Thymus (tissue), 11 donors: Measurements from ENCODE around the gene PARP1. TPM values are rescaled to one million over a fixed set of nuclear protein-coding genes. Genes with fewer than 3 reads are reported as not detected.
"Not testable (repeated sequence)": the region's sequence is repeated elsewhere in the genome, so short reads cannot be mapped to it uniquely, and the experiment has no call there.

Source experiments
- DNase-seq, 9 donors: peaks; one replicate each; pipeline ENCODE4 v3.0.0-alpha.2; 2013; ENCODE audit warnings: low spot score in 9 of 9, low read depth in 6 of 9, missing footprints in 1 of 9
- H3K27ac ChIP-seq, 2 donors: one replicate each; pipeline ENCODE4 v1.5.1; 2013; ENCODE audit warnings: control low read depth in 1 of 2, low read depth in 1 of 2, low read length in 1 of 2, mild to moderate bottlenecking in 1 of 2, moderate library complexity in 1 of 2
- H3K27me3 ChIP-seq, 2 donors: one replicate each; pipeline ENCODE4 v1.5.1; 2013; ENCODE audit warnings: low read length in 1 of 2; ENCODE audit not compliant: control insufficient read depth in 2 of 2, insufficient read depth in 1 of 2
- H3K36me3 ChIP-seq, 2 donors: one replicate each; pipeline ENCODE4 v1.5.1; 2013; ENCODE audit warnings: low read length in 1 of 2, mild to moderate bottlenecking in 1 of 2, moderate library complexity in 1 of 2; ENCODE audit not compliant: control insufficient read depth in 2 of 2, insufficient read depth in 2 of 2
- H3K4me1 ChIP-seq, 2 donors: one replicate each; pipeline ENCODE4 v1.5.1; 2013; ENCODE audit warnings: low read length in 2 of 2; ENCODE audit not compliant: control insufficient read depth in 2 of 2, insufficient read depth in 2 of 2
- H3K4me3 ChIP-seq, 2 donors: one replicate each; pipeline ENCODE4 v1.5.1; 2013; ENCODE audit warnings: low read length in 2 of 2, control low read depth in 1 of 2, mild to moderate bottlenecking in 1 of 2
- H3K9me3 ChIP-seq, 2 donors: one replicate each; pipeline ENCODE4 v1.5.1; 2013; ENCODE audit warnings: low read length in 1 of 2, mild to moderate bottlenecking in 1 of 2; ENCODE audit not compliant: control insufficient read depth in 2 of 2, insufficient read depth in 1 of 2
- WGBS: extraction: QIAGEN DNeasy Blood & Tissue Kit; methylation state at CpG from one replicate; pipeline ENCODE4 v1.1.7; 2013; 5-methylcytosine and 5-hydroxymethylcytosine counted together
- polyA plus RNA-seq: library from polyadenylated mRNA; stranded (reverse); fragments of 200-250 nt; gene quantifications from one replicate; pipeline ENCODE4 v1.2.3, GENCODE V29; 2013
- total RNA-seq: library from RNA; stranded (reverse); fragments of 120-200 nt; gene quantifications from one replicate; pipeline ENCODE4 v1.2.4, GENCODE V29; 2013
- donor health status: healthy.

PARP1 gene
- total and polyA plus RNA-seq, 2 donors: 36.7 to 73.9 TPM

DNA sequence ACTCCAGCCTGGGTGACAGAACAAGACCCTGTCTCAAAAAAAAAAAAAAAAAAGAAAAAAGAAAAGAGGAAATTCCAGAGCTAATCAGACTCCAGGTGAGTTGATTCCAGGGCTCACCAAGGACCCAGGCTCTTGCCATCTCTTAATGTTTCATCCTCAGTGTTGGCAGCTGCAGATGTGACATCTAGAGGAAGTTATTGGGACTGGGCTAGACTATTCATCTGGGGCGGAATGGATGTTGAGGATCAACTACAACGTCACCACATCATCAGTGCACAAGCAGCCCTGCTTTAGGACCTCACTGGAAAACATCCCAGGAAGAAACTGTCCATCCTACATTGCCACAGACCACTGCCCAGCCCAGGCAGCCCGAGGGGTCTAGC lies 28.6 kb upstream of the PARP1 start:
- H3K27ac ChIP-seq: no peak overlapping the region
- no peak overlapping the region for H3K4me3 ChIP-seq
- peaks cover 0 to 10% of the 10 kb centered on the region in 2 donors for H3K4me1 ChIP-seq
- peaks cover 0 to under 1% of the 10 kb centered on the region in 2 donors for H3K27me3 ChIP-seq
- no peaks in the 10 kb centered on the region for H3K9me3 ChIP-seq
- H3K36me3 ChIP-seq: no peaks in the 10 kb centered on the region
- WGBS: 86% methylated on average over 3 of the region's 3 CpGs
- DNase-seq: no peak

GRCh38 chr1:226433341-226433720 lies 25.4 kb upstream of the PARP1 start:
- H3K36me3 ChIP-seq: no peaks in the 10 kb centered on the region
- H3K27ac ChIP-seq: no peak overlapping the region
- H3K27me3 ChIP-seq: peaks cover 0 to 3% of the 10 kb centered on the region in 2 donors
- no peak overlapping the region for H3K4me3 ChIP-seq
- DNase-seq: no peak
- H3K9me3 ChIP-seq: no peaks in the 10 kb centered on the region
- 87% methylated on average over 6 of the region's 6 CpGs for WGBS
- H3K4me1 ChIP-seq: peaks cover 4 to 22% of the 10 kb centered on the region in 2 donors

DNA sequence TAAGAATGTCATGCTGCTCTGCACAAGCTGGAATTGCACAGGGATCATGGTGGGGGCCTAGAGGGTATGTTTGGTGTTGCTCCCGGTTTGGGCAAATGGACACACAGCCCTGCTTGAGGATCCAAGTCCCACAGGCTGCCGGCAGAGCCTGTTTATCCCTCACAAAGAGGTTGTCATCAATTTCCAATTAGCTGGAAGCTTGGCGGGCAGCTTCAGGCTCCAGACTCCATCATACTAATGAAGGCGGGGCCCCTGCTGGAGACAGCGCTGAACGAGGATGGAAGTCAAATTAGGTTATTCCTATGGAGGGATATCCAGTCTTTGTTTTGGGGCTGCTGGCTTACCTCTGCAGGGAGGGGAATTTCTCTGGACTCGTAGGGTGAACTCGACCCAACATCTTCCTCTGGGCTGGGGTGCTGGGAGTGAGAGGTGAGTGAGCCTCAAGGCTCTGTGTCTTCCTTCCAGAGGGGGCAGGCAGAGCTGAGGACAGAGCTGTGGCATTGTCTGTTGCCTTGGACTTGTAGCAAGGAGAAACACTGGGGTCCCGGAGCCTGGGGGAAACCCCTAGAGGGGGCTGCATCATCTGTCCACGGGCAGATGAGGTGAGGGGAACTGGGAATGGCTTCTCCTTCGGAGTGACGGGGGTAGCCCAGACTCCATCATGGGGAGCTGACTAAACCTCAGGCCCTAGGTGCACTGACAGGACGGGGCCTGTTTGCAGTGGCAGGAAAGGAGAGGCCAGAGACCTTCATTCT lies 24.9 kb upstream of the PARP1 start:
- WGBS: 96% methylated on average over 13 of the region's 13 CpGs
- H3K4me3 ChIP-seq: no peak overlapping the region
- H3K27me3 ChIP-seq: peaks cover 0 to 4% of the 10 kb centered on the region in 2 donors
- no peak overlapping the region for H3K27ac ChIP-seq
- H3K9me3 ChIP-seq: no peaks in the 10 kb centered on the region
- DNase-seq: no peak
- H3K4me1 ChIP-seq: peaks cover 4 to 28% of the 10 kb centered on the region in 2 donors
- no peaks in the 10 kb centered on the region for H3K36me3 ChIP-seq

DNA sequence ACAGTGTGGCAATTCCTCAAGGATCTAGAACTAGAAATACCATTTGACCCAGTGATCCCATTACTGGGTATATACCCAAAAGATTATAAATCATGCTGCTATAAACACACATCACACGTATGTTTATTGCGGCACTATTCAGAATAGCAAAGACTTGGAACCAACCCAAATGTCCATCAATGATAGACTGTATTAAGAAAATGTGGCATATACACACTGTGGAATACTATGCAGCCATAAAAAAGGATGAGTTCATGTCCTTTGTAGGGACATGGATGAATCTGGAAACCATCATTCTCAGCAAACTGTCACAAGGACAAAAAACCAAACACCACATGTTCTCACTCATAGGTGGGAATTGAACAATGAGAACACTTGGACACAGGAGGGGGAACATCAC lies 24.0 kb upstream of the PARP1 start:
- DNase-seq, H3K36me3 ChIP-seq, H3K27me3 ChIP-seq, H3K27ac ChIP-seq, H3K4me3 ChIP-seq, H3K9me3 ChIP-seq: not testable (repeated sequence)
- WGBS: over 99% methylated on average over 2 of the region's 2 CpGs
- peaks cover 4 to 29% of the 10 kb centered on the region in 2 donors for H3K4me1 ChIP-seq

DNA sequence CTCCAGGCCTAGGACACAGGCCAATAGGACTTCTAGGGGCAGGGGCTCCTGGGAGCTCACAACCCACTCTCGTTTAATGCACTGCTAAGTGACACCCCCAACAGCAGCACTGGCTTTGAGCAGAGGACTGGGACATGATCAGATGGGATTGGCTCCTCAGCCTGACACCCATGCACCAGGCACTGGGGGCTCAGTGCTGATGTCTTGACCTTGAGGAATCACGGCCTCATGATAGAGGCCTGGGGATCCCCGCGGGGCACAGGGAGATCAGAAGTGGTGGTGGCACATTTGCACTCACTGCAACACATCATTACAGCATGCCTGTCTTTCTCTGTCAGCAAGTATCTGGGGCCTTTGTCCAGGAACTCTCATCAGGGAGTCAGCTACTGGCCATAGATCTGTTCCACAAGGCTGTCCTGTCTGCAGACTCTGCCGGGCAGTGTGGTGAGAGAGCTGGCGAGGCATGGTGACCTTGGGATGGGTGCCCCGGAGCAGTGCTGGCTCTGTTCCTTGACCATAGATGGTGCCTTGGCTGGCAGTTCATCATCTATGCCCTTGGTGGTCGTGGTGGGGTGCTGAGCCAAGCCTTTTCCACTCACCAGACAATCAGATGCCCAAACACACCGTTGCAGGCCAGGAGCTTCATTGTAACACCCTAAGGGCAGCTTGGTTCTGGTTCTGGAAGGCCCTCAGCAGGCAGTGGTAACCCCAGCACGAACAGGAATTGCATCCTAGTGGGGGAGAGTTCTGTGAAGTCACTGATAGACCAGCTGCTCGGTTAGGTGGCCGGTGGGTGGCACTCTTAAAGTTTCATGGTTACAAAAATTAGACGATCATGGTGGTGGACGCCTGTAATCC lies 22.2 kb upstream of the PARP1 start:
- WGBS: 94% methylated on average over 14 of the region's 14 CpGs
- no peaks in the 10 kb centered on the region for H3K36me3 ChIP-seq
- peaks cover 0 to 5% of the 10 kb centered on the region in 2 donors for H3K9me3 ChIP-seq
- H3K4me3 ChIP-seq: no peak overlapping the region
- H3K4me1 ChIP-seq: peaks cover 6 to 39% of the 10 kb centered on the region in 2 donors
- H3K27me3 ChIP-seq: peaks cover 0 to 10% of the 10 kb centered on the region in 2 donors
- H3K27ac ChIP-seq: no peak overlapping the region
- DNase-seq: no peak

- WGBS: 23% methylated on average over 12 of the region's 12 CpGs
Measured at GRCh38 chr1:226428791-226429461, 21.0 kb upstream of the PARP1 start.

DNA sequence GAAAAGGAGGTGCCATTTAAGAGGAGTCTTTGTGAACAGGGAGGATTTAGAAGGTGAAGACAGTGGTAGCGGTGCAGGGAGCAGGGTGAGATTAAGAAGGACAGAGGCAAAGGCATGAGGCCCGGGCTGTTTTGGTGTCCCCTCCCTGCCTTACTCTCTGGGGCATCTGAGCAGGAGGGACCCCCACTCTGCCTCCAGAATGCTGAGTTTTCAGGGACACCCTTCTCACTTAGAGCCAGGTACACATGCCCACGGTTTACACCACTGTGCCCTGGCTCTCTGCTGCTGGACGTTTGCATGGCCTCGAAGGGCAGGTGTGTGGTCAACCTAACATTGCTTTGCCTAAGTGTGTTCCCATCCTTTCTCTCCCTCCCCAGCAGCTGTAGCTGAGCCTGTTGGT lies 20.5 kb upstream of the PARP1 start:
- WGBS: 95% methylated on average over 5 of the region's 5 CpGs
- H3K27me3 ChIP-seq: peaks cover 0 to 17% of the 10 kb centered on the region in 2 donors
- no peaks in the 10 kb centered on the region for H3K36me3 ChIP-seq
- no peak overlapping the region for H3K27ac ChIP-seq
- H3K4me3 ChIP-seq: no peak overlapping the region
- H3K9me3 ChIP-seq: peaks cover 0 to 5% of the 10 kb centered on the region in 2 donors
- H3K4me1 ChIP-seq: peaks cover 6 to 49% of the 10 kb centered on the region in 2 donors
- no peak for DNase-seq

More at GRCh38 chr1:226428791-226429461, 21.0 kb upstream of the PARP1 start:
- Histone ChIP-seq H3K36me3 (no peaks in the 10 kb centered on the region), H3K27ac (peak overlapping the region in 1 of 2 donors; percentile 18), H3K4me3 (no peak overlapping the region), H3K9me3 (peaks cover 0 to 5% of the 10 kb centered on the region in 2 donors), H3K27me3 (peaks cover 0 to 17% of the 10 kb centered on the region in 2 donors), H3K4me1 (peaks cover 6 to 49% of the 10 kb centered on the region in 2 donors)
- DNase-seq: peak in 5 of 9 donors; percentile 43 to 82 (median 57)

DNA sequence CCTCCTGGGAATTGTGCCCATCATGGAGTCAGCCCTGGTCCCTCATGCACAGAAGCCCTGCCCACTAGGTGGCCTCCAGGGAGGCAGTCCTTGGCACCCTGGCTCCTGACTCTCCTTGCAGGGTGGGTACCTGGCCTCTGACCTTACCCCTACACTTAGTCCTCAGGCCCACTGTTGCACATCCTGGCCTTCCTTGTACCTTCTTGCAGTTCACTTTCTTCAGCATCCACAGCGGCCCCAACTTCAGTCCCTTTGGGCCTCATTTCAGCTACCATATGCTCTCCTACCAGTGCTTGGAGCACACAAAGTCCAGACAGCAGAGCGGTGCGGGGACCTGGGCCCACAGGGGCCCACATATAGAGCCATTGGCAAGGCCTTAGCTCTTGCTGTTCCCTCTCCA lies 19.2 kb upstream of the PARP1 start:
- Histone ChIP-seq H3K9me3 (peaks cover 0 to 5% of the 10 kb centered on the region in 2 donors), H3K4me1 (peaks cover 6 to 49% of the 10 kb centered on the region in 2 donors), H3K27me3 (peaks cover 0 to 17% of the 10 kb centered on the region in 2 donors), H3K27ac (no peak overlapping the region), H3K4me3 (no peak overlapping the region), H3K36me3 (no peaks in the 10 kb centered on the region)
- DNase-seq: no peak
- 97% methylated on average over 3 of the region's 3 CpGs for WGBS
